Measurements from ENCODE around the gene LGALS3. TPM values are rescaled to one million over a fixed set of nuclear protein-coding genes. Genes with fewer than 3 reads are reported as not detected.

The LGALS3 gene
- total RNA-seq, 1 donor from 2014 or later: 223 TPM

DNA sequence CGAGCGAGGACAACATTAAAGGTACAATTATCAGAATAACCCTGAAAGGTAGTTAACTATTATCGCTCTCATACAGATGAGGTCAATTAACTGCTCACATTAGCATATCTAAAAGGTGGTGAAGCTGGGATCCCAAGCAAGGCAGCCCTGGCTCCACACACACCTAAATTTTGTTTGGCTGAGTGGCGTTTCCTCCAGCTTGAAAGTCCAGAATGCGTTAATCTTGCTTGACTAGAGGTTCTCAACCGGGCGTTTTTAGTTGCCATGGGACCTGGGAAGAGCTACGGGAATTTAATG is 61.8 kb downstream of the LGALS3 start:
- DNase-seq (ENCODE audit: low read depth): no peak

DNA sequence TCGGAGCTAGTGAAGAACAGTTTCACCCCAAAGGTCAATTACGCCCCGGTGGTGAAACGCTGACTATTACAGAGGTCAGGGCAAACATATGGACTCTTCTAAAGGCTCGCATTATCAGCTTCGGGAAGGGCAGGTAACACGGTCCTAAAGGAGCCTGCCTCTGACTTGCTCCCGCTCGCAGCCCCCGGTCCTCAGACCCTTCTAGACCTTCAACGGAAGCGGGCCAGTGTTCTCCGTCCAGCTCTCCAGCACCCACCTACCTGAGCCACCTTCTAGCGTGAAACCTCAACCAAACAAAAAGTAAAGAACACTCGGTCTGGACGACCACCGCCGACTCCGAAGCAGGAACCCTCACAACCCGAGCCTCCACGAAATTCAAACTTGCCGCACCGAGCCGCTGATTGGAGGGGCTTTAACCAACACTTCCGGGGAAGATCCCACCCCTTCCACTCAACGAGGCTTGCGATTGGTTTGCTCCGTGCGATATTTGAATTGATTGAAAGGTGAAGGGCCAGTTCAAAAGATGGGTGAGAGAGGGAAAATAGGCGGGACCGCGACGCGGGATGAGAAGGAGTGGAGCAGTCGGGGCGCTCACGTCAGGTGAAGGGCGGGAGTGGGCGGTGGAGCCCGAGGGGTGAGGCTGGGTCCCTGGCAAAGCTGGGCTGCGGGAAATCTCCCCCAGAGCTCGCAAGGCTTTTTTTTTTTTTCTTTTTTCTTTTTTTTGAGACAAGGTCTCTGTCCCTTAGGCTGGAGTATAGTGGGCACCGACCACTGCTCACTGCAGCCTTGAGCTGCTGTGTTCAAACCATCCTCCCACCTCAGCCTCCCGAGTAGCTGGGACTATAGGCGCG is 62.4 kb downstream of the LGALS3 start, which contains the start of gene DLGAP5:
Gene DLGAP5, minus strand, starts transcription at position 383 of the 851 bp plus-strand sequence. CDS start 2,406 bp downstream, outside the sequence.
- peak; percentile 99 for DNase-seq (ENCODE audit: low read depth)

DNA sequence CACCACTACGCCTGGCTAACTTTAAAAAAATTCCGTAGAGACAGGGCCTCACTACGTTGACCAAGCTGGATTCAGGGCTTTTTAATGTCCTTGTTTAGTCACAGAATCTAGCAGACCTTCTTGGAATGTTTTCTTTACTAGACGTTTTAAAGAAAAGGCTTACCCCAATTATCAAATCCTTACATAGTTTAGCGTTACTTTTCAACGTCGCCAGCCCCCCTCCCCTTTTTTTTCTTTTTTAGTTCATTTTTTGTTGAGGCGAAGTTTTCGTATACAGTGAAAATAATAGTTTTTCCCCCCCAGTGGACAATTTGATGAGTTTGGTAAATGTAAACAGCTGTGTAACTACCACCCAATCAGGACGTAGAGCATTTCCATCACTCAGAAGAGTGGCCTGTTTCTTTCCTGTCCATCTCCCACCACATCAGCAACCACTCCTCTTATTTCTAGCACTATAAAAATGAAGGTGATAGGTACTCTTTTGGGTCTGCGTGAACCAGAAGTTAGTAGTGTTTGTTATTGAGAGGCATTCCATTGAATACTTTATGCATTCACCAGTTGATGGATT is 63.1 kb downstream of the LGALS3 start:
- no peak for DNase-seq (ENCODE audit: low read depth)

DNA sequence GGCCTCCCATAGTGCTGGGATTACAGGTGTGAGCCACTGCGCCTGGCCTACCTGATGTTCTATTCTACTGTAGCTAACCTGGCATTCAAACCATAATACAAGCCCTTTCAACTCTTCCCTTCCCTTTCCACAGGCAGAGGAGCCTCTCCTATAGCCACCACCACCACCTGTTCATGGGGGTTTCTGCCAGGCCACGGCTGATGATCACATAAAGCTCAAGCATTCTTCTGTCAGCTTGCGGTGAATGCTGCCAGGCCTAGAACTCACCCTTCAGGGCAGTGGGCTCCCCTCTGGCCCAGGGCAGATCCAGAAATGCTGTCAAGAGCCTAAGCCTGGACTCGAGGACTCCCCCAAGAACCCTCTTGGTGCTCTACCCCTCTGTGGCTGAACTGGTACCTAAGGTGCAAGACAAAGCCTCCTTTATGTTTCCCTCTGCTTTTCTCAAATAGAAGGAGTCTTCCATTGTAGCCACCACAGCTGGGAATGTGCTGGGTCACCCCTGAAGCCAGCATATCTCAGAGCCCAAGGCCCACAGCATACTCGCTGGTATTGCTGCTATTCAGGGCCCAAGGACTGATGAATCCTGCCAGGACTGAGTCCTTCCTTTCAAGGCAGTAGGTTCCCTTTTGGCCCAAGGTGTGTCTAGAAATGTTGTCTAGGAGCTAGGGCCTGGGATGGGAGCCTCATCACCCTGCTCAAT is 65.8 kb downstream of the LGALS3 start:
- DNase-seq (ENCODE audit: low read depth): peak; percentile 77

Other genes with a start within 250 kb of the LGALS3 start
- gene GCH1, start 226.4 kb upstream of the LGALS3 start, total RNA-seq: 2.2 and 2.5 TPM in 2 replicates
- 4.0 and 5.3 TPM in 2 replicates for gene WDHD1, start 102.2 kb upstream of the LGALS3 start, total RNA-seq
- gene SOCS4, start 102.0 kb upstream of the LGALS3 start, total RNA-seq: 23.9 and 24.7 TPM in 2 replicates
- 158 and 216 TPM in 2 replicates for gene MAPK1IP1L, start 77.6 kb upstream of the LGALS3 start, total RNA-seq
- 0.27 and 0.94 TPM in 2 replicates for gene DLGAP5, start 62.3 kb downstream of the LGALS3 start, total RNA-seq
- gene FBXO34, start 142.2 kb downstream of the LGALS3 start, total RNA-seq: 20.9 and 30.3 TPM in 2 replicates

Measured in myocyte (in vitro differentiated cells).